WTC11 (cell line): ENCODE measurements around the gene IL12RB2. TPM values are rescaled to one million over a fixed set of nuclear protein-coding genes. Genes with fewer than 3 reads are reported as not detected.

Source experiments
- ATAC-seq: fragments of 200-7000 bp; cut with Tn5 transposase; 2 replicates; pipeline ENCODE4 v1.10.0; 2021; ENCODE audit warnings: mild to moderate bottlenecking, moderate library complexity
- CTCF ChIA-PET: fragments of 300-600 bp; sonication (Branson Sonifier 250); formaldehyde crosslinking; loops from one replicate; lab custom pipeline; 2021; ENCODE audit warnings: antibody characterized with exemption; lab: Charles Lee
- POLR2A ChIA-PET: fragments of 350-600 bp; sonication (Branson Sonifier 250); formaldehyde crosslinking; loops from one replicate; lab custom pipeline; 2021; ENCODE audit warnings: antibody characterized with exemption; lab: Charles Lee
- DNase-seq: peaks from one replicate; pipeline ENCODE4 v3.0.0; 2021; ENCODE audit warnings: low spot score
- H3K27ac Mint-ChIP-seq: 2 replicates; pipeline ENCODE4 v1.8.0; 2021; ENCODE audit warnings: mixed read lengths
- H3K27me3 Mint-ChIP-seq: 2 replicates; pipeline ENCODE4 v1.8.0; 2021; ENCODE audit warnings: low read depth, mild to moderate bottlenecking, moderate library complexity, mixed read lengths
- H3K36me3 Mint-ChIP-seq: 2 replicates; pipeline ENCODE4 v1.8.0; 2021; ENCODE audit warnings: mixed read lengths
- H3K4me1 Mint-ChIP-seq: 2 replicates; pipeline ENCODE4 v1.8.0; 2022; ENCODE audit warnings: mixed read lengths
- H3K4me3 Mint-ChIP-seq: 2 replicates; pipeline ENCODE4 v1.8.0; 2021; ENCODE audit warnings: mild to moderate bottlenecking, moderate library complexity, mixed read lengths
- H3K9me3 Mint-ChIP-seq: 2 replicates; pipeline ENCODE4 v1.8.0; 2021; ENCODE audit warnings: mixed read lengths
- EMX1 ChIP-seq: fragments of 250-450 bp; sonication (Bioruptor Pico); IDR thresholded peaks from 2 replicates; pipeline ENCODE4 v1.8.0; 2021; ENCODE audit warnings: mild to moderate bottlenecking
- GRHL2 ChIP-seq: fragments of 250-450 bp; sonication (Bioruptor Pico); IDR thresholded peaks from 2 replicates; pipeline ENCODE4 v1.8.0; 2022; ENCODE audit warnings: mild to moderate bottlenecking, moderate library complexity; ENCODE audit not compliant: insufficient replicate concordance, severe bottlenecking
- HMGA2 ChIP-seq: fragments of 250-450 bp; sonication (Bioruptor Pico); IDR thresholded peaks from 2 replicates; pipeline ENCODE4 v1.4.0; 2021; ENCODE audit warnings: mild to moderate bottlenecking, moderate library complexity
- IRF2 ChIP-seq: sonication (generic); formaldehyde crosslinking; IDR thresholded peaks from 2 replicates; pipeline ENCODE4 v1.8.0; 2022; ENCODE audit warnings: low read depth, missing genetic modification reagents, borderline replicate concordance
- NR3C1 ChIP-seq: sonication (generic); formaldehyde crosslinking; conservative IDR thresholded peaks from 2 replicates; pipeline ENCODE4 v1.8.1; 2023; ENCODE audit warnings: low read depth, mild to moderate bottlenecking, missing genetic modification reagents
- TEAD4 ChIP-seq: sonication (generic); formaldehyde crosslinking; IDR thresholded peaks from 2 replicates; pipeline ENCODE4 v1.8.0; 2022; ENCODE audit warnings: mild to moderate bottlenecking, missing genetic modification reagents
- ZNF263 ChIP-seq: sonication (generic); formaldehyde crosslinking; IDR thresholded peaks from 2 replicates; pipeline ENCODE4 v1.8.1; 2022; ENCODE audit warnings: low read depth, mild to moderate bottlenecking, moderate library complexity, missing genetic modification reagents
- ZNF317 ChIP-seq: sonication (generic); formaldehyde crosslinking; IDR thresholded peaks from 2 replicates; pipeline ENCODE4 v1.8.1; 2023; ENCODE audit warnings: low read depth, mild to moderate bottlenecking, moderate library complexity, missing genetic modification reagents, borderline replicate concordance
- ZNF423 ChIP-seq: fragments of 250-450 bp; sonication (Bioruptor Pico); IDR thresholded peaks from 2 replicates; pipeline ENCODE4 v2.1.2; 2022; ENCODE audit warnings: mild to moderate bottlenecking, moderate library complexity
- total RNA-seq: library from RNA; stranded (reverse); gene quantifications from 3 replicates; pipeline ENCODE4 v1.2.3, GENCODE V29; 2021
- TF ChIP-seq, protein P1 (sequence below): sonication (generic); formaldehyde crosslinking; IDR thresholded peaks from 2 replicates; pipeline ENCODE4 v1.8.1; 2023; ENCODE audit warnings: mild to moderate bottlenecking, missing genetic modification reagents
- TF ChIP-seq, protein P2 (sequence below): sonication (generic); formaldehyde crosslinking; IDR thresholded peaks from 2 replicates; pipeline ENCODE4 v1.8.0; 2022; ENCODE audit warnings: mild to moderate bottlenecking, missing genetic modification reagents
- TF ChIP-seq, protein P3 (sequence below): sonication (generic); formaldehyde crosslinking; IDR thresholded peaks from 2 replicates; pipeline ENCODE4 v1.8.1; 2022; ENCODE audit warnings: missing genetic modification reagents, borderline replicate concordance
- TF ChIP-seq, protein P4 (sequence below): sonication (generic); formaldehyde crosslinking; IDR thresholded peaks from 2 replicates; pipeline ENCODE4 v1.8.0; 2022; ENCODE audit warnings: missing genetic modification reagents
- TF ChIP-seq, protein P5 (sequence below): sonication (generic); formaldehyde crosslinking; IDR thresholded peaks from 2 replicates; pipeline ENCODE4 v1.8.1; 2023; ENCODE audit warnings: mild to moderate bottlenecking, moderate library complexity, missing genetic modification reagents
- TF ChIP-seq, protein P6 (sequence below): sonication (generic); formaldehyde crosslinking; IDR thresholded peaks from 2 replicates; pipeline ENCODE4 v1.8.0; 2023; ENCODE audit warnings: mild to moderate bottlenecking, missing genetic modification reagents
- TF ChIP-seq, protein P7 (sequence below): sonication (generic); formaldehyde crosslinking; IDR thresholded peaks from 2 replicates; pipeline ENCODE4 v1.8.0; 2022; ENCODE audit warnings: mild to moderate bottlenecking, missing genetic modification reagents

Gene IL12RB2
- total RNA-seq, 1 experiment from 2014 or later = 0.81 TPM

DNA sequence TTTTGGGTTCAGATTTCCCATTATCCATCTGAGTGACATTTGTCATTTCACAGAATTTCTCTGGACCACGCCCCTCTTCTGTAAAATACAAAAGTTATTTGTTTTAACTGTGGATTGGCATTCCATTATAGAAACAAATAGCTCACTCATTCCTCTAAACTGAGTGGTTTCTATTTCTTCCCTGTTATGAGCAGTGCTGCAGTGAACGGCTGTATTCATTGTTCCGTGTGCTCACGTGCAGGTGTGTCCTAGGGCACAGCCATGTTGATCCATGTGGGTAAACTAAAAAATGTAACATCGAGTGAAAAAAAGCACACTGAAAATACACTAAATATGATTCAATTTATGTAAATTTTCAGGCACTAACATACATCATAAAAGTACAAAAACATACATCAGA, 27.0 kb upstream of the IL12RB2 start:
- Mint-ChIP-seq H3K27me3 (peaks cover 3% of the 10 kb centered on the region; the same call in 1 of the 2 replicates), H3K36me3 (no peaks in the 10 kb centered on the region), H3K4me3 (no peak overlapping the region), H3K9me3 (peaks cover 10% of the 10 kb centered on the region), H3K27ac (no peak overlapping the region), H3K4me1 (no peaks in the 10 kb centered on the region)
- CTCF ChIA-PET = interaction anchor here (1.1 to 1.9 kb wide), 2 partner anchors 67 to 69 kb away, joined by 3 to 5 read pairs; no protein-coding TSS in a partner anchor
- DNase-seq = no peak
- POLR2A ChIA-PET = no interaction called here
- no peak for ATAC-seq
- TF ChIP-seq TEAD4 (no peak), NR3C1 (CRISPR knock-in tag) (no peak), EMX1 (CRISPR knock-in tag) (no peak), GRHL2 (no peak), ZNF423 (CRISPR knock-in tag) (no peak), ZNF263 (no peak)
- TF ChIP-seq, protein P1, sequence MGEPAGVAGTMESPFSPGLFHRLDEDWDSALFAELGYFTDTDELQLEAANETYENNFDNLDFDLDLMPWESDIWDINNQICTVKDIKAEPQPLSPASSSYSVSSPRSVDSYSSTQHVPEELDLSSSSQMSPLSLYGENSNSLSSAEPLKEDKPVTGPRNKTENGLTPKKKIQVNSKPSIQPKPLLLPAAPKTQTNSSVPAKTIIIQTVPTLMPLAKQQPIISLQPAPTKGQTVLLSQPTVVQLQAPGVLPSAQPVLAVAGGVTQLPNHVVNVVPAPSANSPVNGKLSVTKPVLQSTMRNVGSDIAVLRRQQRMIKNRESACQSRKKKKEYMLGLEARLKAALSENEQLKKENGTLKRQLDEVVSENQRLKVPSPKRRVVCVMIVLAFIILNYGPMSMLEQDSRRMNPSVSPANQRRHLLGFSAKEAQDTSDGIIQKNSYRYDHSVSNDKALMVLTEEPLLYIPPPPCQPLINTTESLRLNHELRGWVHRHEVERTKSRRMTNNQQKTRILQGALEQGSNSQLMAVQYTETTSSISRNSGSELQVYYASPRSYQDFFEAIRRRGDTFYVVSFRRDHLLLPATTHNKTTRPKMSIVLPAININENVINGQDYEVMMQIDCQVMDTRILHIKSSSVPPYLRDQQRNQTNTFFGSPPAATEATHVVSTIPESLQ (CRISPR knock-in tag) = no peak
- TF ChIP-seq, protein P2, sequence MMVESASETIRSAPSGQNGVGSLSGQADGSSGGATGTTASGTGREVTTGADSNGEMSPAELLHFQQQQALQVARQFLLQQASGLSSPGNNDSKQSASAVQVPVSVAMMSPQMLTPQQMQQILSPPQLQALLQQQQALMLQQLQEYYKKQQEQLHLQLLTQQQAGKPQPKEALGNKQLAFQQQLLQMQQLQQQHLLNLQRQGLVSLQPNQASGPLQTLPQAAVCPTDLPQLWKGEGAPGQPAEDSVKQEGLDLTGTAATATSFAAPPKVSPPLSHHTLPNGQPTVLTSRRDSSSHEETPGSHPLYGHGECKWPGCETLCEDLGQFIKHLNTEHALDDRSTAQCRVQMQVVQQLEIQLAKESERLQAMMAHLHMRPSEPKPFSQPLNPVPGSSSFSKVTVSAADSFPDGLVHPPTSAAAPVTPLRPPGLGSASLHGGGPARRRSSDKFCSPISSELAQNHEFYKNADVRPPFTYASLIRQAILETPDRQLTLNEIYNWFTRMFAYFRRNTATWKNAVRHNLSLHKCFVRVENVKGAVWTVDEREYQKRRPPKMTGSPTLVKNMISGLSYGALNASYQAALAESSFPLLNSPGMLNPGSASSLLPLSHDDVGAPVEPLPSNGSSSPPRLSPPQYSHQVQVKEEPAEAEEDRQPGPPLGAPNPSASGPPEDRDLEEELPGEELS (CRISPR knock-in tag) = no peak
- TF ChIP-seq, protein P3, sequence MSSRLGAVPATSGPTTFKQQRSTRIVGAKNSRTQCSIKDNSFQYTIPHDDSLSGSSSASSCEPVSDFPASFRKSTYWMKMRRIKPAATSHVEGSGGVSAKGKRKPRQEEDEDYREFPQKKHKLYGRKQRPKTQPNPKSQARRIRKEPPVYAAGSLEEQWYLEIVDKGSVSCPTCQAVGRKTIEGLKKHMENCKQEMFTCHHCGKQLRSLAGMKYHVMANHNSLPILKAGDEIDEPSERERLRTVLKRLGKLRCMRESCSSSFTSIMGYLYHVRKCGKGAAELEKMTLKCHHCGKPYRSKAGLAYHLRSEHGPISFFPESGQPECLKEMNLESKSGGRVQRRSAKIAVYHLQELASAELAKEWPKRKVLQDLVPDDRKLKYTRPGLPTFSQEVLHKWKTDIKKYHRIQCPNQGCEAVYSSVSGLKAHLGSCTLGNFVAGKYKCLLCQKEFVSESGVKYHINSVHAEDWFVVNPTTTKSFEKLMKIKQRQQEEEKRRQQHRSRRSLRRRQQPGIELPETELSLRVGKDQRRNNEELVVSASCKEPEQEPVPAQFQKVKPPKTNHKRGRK (CRISPR knock-in tag) = no peak
- TF ChIP-seq, protein P4, sequence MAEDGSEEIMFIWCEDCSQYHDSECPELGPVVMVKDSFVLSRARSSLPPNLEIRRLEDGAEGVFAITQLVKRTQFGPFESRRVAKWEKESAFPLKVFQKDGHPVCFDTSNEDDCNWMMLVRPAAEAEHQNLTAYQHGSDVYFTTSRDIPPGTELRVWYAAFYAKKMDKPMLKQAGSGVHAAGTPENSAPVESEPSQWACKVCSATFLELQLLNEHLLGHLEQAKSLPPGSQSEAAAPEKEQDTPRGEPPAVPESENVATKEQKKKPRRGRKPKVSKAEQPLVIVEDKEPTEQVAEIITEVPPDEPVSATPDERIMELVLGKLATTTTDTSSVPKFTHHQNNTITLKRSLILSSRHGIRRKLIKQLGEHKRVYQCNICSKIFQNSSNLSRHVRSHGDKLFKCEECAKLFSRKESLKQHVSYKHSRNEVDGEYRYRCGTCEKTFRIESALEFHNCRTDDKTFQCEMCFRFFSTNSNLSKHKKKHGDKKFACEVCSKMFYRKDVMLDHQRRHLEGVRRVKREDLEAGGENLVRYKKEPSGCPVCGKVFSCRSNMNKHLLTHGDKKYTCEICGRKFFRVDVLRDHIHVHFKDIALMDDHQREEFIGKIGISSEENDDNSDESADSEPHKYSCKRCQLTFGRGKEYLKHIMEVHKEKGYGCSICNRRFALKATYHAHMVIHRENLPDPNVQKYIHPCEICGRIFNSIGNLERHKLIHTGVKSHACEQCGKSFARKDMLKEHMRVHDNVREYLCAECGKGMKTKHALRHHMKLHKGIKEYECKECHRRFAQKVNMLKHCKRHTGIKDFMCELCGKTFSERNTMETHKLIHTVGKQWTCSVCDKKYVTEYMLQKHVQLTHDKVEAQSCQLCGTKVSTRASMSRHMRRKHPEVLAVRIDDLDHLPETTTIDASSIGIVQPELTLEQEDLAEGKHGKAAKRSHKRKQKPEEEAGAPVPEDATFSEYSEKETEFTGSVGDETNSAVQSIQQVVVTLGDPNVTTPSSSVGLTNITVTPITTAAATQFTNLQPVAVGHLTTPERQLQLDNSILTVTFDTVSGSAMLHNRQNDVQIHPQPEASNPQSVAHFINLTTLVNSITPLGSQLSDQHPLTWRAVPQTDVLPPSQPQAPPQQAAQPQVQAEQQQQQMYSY = no peak

DNA sequence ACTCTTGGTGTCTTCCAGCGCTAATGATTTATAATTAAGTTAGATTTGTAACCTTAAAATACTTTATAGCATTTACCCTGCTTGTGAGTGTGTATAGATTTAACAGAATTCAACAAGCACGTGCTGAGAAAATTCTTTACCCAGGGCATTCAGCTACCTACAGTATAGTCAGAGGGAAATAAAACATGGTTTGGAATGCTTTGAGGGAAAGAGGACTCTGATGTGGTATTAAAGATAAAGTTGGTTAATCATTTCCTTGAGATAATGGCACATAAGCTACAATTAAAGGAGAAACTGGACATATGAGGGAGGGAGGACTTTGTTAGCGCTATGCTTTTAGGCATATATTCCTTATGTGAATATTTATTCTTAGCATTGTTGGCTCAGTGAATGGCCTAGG, 26.4 kb upstream of the IL12RB2 start:
- Mint-ChIP-seq H3K9me3 (peaks cover 5% of the 10 kb centered on the region), H3K4me1 (no peaks in the 10 kb centered on the region), H3K27me3 (peaks cover 3% of the 10 kb centered on the region; the same call in 1 of the 2 replicates), H3K4me3 (no peak overlapping the region), H3K36me3 (no peaks in the 10 kb centered on the region), H3K27ac (no peak overlapping the region)
- ChIA-PET CTCF (interaction anchor here (1.1 to 1.9 kb wide), 2 partner anchors 68 to 70 kb away, joined by 3 to 5 read pairs; no protein-coding TSS in a partner anchor), POLR2A (no interaction called here)
- ATAC-seq (no peak), DNase-seq (no peak)
- TF ChIP-seq, protein P5, sequence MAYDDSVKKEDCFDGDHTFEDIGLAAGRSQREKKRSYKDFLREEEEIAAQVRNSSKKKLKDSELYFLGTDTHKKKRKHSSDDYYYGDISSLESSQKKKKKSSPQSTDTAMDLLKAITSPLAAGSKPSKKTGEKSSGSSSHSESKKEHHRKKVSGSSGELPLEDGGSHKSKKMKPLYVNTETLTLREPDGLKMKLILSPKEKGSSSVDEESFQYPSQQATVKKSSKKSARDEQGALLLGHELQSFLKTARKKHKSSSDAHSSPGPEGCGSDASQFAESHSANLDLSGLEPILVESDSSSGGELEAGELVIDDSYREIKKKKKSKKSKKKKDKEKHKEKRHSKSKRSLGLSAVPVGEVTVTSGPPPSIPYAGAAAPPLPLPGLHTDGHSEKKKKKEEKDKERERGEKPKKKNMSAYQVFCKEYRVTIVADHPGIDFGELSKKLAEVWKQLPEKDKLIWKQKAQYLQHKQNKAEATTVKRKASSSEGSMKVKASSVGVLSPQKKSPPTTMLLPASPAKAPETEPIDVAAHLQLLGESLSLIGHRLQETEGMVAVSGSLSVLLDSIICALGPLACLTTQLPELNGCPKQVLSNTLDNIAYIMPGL (CRISPR knock-in tag) = no peak
- TF ChIP-seq IRF2 (CRISPR knock-in tag) (no peak), ZNF317 (CRISPR knock-in tag) (no peak), HMGA2 (no peak)
- TF ChIP-seq, protein P6, sequence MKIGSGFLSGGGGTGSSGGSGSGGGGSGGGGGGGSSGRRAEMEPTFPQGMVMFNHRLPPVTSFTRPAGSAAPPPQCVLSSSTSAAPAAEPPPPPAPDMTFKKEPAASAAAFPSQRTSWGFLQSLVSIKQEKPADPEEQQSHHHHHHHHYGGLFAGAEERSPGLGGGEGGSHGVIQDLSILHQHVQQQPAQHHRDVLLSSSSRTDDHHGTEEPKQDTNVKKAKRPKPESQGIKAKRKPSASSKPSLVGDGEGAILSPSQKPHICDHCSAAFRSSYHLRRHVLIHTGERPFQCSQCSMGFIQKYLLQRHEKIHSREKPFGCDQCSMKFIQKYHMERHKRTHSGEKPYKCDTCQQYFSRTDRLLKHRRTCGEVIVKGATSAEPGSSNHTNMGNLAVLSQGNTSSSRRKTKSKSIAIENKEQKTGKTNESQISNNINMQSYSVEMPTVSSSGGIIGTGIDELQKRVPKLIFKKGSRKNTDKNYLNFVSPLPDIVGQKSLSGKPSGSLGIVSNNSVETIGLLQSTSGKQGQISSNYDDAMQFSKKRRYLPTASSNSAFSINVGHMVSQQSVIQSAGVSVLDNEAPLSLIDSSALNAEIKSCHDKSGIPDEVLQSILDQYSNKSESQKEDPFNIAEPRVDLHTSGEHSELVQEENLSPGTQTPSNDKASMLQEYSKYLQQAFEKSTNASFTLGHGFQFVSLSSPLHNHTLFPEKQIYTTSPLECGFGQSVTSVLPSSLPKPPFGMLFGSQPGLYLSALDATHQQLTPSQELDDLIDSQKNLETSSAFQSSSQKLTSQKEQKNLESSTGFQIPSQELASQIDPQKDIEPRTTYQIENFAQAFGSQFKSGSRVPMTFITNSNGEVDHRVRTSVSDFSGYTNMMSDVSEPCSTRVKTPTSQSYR (CRISPR knock-in tag) = no peak
- TF ChIP-seq, protein P7, sequence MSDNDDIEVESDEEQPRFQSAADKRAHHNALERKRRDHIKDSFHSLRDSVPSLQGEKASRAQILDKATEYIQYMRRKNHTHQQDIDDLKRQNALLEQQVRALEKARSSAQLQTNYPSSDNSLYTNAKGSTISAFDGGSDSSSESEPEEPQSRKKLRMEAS (CRISPR knock-in tag) = no peak
